ENCODE results near the gene SDK2. TPM values are rescaled to one million over a fixed set of nuclear protein-coding genes. Genes with fewer than 3 reads are reported as not detected.

SDK2 gene
- total and polyA plus RNA-seq, 2 experiments from 2014 or later = 0.74 to 5.1 TPM

DNA sequence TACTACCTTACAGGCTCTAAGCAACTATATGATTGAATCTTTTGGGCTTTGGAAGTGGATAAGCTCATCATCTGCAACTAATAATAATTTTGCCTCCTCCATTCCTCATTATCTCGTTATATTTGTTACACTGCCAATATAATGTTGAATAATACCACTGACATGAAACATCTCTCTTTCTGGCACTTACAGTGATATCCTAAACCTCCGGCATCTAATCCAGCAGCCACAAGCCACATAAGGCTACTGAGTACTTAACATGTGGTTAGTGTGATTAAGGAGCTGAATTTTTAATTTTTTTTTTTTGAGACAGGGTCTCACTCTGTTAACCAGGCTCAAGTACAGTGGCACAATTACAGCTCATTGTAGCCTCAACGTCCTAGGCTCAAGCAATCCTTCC, 342.1 kb downstream of the SDK2 start:
- TF ChIP-seq CREB1 (CRISPR knock-in tag; IDR thresholded peaks at IDR 0.05; ENCODE audit: low read depth) (no peak), EZH2phosphoT487 (IDR thresholded peaks at IDR 0.05; ENCODE audit: unreplicated experiment) (no peak), ZNF331 (CRISPR knock-in tag; IDR thresholded peaks at IDR 0.05; ENCODE audit: low read depth) (no peak)
- TF ChIP-seq, protein P1, sequence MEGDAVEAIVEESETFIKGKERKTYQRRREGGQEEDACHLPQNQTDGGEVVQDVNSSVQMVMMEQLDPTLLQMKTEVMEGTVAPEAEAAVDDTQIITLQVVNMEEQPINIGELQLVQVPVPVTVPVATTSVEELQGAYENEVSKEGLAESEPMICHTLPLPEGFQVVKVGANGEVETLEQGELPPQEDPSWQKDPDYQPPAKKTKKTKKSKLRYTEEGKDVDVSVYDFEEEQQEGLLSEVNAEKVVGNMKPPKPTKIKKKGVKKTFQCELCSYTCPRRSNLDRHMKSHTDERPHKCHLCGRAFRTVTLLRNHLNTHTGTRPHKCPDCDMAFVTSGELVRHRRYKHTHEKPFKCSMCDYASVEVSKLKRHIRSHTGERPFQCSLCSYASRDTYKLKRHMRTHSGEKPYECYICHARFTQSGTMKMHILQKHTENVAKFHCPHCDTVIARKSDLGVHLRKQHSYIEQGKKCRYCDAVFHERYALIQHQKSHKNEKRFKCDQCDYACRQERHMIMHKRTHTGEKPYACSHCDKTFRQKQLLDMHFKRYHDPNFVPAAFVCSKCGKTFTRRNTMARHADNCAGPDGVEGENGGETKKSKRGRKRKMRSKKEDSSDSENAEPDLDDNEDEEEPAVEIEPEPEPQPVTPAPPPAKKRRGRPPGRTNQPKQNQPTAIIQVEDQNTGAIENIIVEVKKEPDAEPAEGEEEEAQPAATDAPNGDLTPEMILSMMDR (conservative IDR thresholded peaks at IDR 0.05; ENCODE audit: low read depth in 2 of 2) = no peak
- DNase-seq (ENCODE audit: low spot score) (no peak), ATAC-seq (no peak)
- Mint-ChIP-seq H3K4me1 (peaks cover 18% of the 10 kb centered on the region), H3K36me3 (ENCODE audit: low read depth) (no peaks in the 10 kb centered on the region), H3K4me3 (no peak overlapping the region), H3K27ac (no peak overlapping the region), H3K9me3 (no peaks in the 10 kb centered on the region), H3K27me3 (ENCODE audit: insufficient read depth, low read depth, poor library complexity) (peaks cover 8% of the 10 kb centered on the region)
- Histone ChIP-seq H3K79me2 (replicated peaks; ENCODE audit: insufficient read depth) (peaks cover 53% of the 10 kb centered on the region), H2AFZ (no peak overlapping the region), H3K9me2 (ENCODE audit: insufficient read depth) (no peaks in the 10 kb centered on the region), H3K4me2 (no peak overlapping the region), H4K20me1 (replicated peaks; ENCODE audit: insufficient read depth) (no peaks in the 10 kb centered on the region), H3K36me3 (ENCODE audit: insufficient read depth) (no peaks in the 10 kb centered on the region), H3F3A (replicated peaks; ENCODE audit: low read depth) (no peaks in the 10 kb centered on the region), H3K4me1 (ENCODE audit: insufficient read depth) (peaks cover 16% of the 10 kb centered on the region), H3K27me3 (ENCODE audit: insufficient read depth) (no peaks in the 10 kb centered on the region), H3K27ac (ENCODE audit: low read depth) (no peak overlapping the region), H3K4me3 (no peak overlapping the region)

DNA sequence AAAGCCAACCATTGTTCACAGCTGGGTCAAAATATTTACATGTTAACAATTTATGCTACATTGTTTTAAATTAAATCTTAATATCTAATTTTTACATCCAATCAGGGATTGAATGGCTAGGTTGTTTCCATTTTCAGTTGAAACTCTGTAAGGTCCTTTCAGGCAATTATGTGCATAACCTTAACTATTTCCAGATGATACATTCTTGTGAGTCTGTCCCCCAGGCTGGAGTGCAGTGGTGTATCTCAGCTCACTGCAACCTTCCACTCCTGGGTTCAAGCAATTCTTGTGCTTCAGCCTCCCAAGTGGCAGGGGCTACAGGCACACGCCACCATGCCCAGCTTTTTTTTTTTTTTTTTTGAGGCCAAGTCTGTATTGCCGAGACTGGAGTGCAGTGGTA, 342.9 kb downstream of the SDK2 start:
- no peaks in the 10 kb centered on the region for H3K36me3 ChIP-seq (ENCODE audit: insufficient read depth)
- peaks cover 18% of the 10 kb centered on the region for H3K4me1 Mint-ChIP-seq
- H3K9me2 ChIP-seq (ENCODE audit: insufficient read depth) = no peaks in the 10 kb centered on the region
- H4K20me1 ChIP-seq (replicated peaks; ENCODE audit: insufficient read depth) = no peaks in the 10 kb centered on the region; the same call in 1 of the 2 replicates
- H3K27ac Mint-ChIP-seq = no peak overlapping the region
- no peak overlapping the region for H2AFZ ChIP-seq
- H3K79me2 ChIP-seq (replicated peaks; ENCODE audit: insufficient read depth) = peaks cover 52% of the 10 kb centered on the region
- no peak overlapping the region for H3K4me3 Mint-ChIP-seq
- H3K4me3 ChIP-seq = no peak overlapping the region
- H3K36me3 Mint-ChIP-seq (ENCODE audit: low read depth) = no peaks in the 10 kb centered on the region
- DNase-seq (ENCODE audit: low spot score) = no peak
- no peak for ATAC-seq
- no peak overlapping the region for H3K27ac ChIP-seq (ENCODE audit: low read depth)
- no peaks in the 10 kb centered on the region for H3K9me3 Mint-ChIP-seq
- H3K4me2 ChIP-seq = no peak overlapping the region
- H3K4me1 ChIP-seq (ENCODE audit: insufficient read depth) = peaks cover 16% of the 10 kb centered on the region
- peaks cover 8% of the 10 kb centered on the region for H3K27me3 Mint-ChIP-seq (ENCODE audit: insufficient read depth, low read depth, poor library complexity)
- H3K27me3 ChIP-seq (ENCODE audit: insufficient read depth) = no peaks in the 10 kb centered on the region
- H3F3A ChIP-seq (replicated peaks; ENCODE audit: low read depth) = no peaks in the 10 kb centered on the region
- TF ChIP-seq, protein P1 (conservative IDR thresholded peaks at IDR 0.05; ENCODE audit: low read depth in 2 of 2) = no peak
- TF ChIP-seq POLR2AphosphoS5 (IDR thresholded peaks at IDR 0.05; ENCODE audit: low read depth) (no peak), NANOG (IDR thresholded peaks at IDR 0.05; ENCODE audit: borderline replicate concordance) (no peak), JUNB (IDR thresholded peaks at IDR 0.05; ENCODE audit: unreplicated experiment) (no peak), ZNF331 (CRISPR knock-in tag; IDR thresholded peaks at IDR 0.05; ENCODE audit: low read depth) (no peak), CREB1 (CRISPR knock-in tag; IDR thresholded peaks at IDR 0.05; ENCODE audit: low read depth) (no peak), EZH2 (IDR thresholded peaks at IDR 0.05; ENCODE audit: low read depth, unreplicated experiment) (no peak), EZH2phosphoT487 (IDR thresholded peaks at IDR 0.05; ENCODE audit: unreplicated experiment) (no peak)
- TF ChIP-seq, protein P2, sequence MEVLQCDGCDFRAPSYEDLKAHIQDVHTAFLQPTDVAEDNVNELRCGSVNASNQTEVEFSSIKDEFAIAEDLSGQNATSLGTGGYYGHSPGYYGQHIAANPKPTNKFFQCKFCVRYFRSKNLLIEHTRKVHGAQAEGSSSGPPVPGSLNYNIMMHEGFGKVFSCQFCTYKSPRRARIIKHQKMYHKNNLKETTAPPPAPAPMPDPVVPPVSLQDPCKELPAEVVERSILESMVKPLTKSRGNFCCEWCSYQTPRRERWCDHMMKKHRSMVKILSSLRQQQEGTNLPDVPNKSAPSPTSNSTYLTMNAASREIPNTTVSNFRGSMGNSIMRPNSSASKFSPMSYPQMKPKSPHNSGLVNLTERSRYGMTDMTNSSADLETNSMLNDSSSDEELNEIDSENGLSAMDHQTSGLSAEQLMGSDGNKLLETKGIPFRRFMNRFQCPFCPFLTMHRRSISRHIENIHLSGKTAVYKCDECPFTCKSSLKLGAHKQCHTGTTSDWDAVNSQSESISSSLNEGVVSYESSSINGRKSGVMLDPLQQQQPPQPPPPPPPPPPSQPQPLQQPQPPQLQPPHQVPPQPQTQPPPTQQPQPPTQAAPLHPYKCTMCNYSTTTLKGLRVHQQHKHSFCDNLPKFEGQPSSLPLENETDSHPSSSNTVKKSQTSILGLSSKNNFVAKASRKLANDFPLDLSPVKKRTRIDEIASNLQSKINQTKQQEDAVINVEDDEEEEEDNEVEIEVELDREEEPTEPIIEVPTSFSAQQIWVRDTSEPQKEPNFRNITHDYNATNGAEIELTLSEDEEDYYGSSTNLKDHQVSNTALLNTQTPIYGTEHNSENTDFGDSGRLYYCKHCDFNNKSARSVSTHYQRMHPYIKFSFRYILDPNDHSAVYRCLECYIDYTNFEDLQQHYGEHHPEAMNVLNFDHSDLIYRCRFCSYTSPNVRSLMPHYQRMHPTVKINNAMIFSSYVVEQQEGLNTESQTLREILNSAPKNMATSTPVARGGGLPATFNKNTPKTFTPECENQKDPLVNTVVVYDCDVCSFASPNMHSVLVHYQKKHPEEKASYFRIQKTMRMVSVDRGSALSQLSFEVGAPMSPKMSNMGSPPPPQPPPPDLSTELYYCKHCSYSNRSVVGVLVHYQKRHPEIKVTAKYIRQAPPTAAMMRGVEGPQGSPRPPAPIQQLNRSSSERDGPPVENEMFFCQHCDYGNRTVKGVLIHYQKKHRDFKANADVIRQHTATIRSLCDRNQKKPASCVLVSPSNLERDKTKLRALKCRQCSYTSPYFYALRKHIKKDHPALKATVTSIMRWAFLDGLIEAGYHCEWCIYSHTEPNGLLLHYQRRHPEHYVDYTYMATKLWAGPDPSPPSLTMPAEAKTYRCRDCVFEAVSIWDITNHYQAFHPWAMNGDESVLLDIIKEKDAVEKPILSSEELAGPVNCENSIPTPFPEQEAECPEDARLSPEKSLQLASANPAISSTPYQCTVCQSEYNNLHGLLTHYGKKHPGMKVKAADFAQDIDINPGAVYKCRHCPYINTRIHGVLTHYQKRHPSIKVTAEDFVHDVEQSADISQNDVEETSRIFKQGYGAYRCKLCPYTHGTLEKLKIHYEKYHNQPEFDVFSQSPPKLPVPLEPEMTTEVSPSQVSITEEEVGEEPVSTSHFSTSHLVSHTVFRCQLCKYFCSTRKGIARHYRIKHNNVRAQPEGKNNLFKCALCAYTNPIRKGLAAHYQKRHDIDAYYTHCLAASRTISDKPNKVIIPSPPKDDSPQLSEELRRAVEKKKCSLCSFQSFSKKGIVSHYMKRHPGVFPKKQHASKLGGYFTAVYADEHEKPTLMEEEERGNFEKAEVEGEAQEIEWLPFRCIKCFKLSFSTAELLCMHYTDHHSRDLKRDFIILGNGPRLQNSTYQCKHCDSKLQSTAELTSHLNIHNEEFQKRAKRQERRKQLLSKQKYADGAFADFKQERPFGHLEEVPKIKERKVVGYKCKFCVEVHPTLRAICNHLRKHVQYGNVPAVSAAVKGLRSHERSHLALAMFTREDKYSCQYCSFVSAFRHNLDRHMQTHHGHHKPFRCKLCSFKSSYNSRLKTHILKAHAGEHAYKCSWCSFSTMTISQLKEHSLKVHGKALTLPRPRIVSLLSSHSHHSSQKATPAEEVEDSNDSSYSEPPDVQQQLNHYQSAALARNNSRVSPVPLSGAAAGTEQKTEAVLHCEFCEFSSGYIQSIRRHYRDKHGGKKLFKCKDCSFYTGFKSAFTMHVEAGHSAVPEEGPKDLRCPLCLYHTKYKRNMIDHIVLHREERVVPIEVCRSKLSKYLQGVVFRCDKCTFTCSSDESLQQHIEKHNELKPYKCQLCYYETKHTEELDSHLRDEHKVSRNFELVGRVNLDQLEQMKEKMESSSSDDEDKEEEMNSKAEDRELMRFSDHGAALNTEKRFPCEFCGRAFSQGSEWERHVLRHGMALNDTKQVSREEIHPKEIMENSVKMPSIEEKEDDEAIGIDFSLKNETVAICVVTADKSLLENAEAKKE (CRISPR knock-in tag; IDR thresholded peaks at IDR 0.05) = no peak
- TF ChIP-seq, protein P3, sequence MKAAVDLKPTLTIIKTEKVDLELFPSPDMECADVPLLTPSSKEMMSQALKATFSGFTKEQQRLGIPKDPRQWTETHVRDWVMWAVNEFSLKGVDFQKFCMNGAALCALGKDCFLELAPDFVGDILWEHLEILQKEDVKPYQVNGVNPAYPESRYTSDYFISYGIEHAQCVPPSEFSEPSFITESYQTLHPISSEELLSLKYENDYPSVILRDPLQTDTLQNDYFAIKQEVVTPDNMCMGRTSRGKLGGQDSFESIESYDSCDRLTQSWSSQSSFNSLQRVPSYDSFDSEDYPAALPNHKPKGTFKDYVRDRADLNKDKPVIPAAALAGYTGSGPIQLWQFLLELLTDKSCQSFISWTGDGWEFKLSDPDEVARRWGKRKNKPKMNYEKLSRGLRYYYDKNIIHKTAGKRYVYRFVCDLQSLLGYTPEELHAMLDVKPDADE (IDR thresholded peaks at IDR 0.05) = no peak
